RPMI8226 (cell line): ENCODE data around the gene APOOL.
"Not testable (repeated sequence)": the region's sequence is repeated elsewhere in the genome, so short reads cannot be mapped to it uniquely, and the experiment has no call there.

Experiments
- DNase-seq: peaks from one replicate; pipeline ENCODE4 v3.0.0-alpha.2; 2015

Gene APOOL

DNA sequence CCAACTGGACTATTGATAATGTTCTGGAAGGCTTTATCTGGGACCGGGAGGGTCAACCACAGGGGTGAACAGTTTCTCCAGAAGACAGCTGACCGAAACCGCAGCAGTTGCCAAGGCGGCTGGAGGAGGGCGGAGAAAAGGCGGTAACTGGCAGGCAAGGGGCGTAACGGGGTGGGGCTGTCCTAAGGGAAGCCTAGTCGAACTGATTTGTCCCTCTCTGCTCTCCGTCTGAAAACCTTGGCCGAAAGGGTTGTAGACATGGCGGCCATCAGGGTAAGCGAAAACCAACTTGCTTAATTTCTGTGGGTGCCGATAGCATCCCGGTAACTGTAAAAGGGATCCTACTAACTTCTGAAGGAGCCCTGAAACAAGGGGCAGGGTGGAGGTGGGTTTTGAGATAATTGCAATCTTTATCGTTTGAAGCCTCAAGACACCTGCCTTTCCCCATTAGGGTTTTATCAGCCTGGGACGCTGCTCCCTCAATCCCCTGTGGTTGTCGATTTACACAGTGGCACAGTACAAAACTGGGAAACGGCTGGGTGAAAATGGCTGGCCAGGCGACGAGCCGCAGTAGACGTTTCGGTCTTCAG is at the start of gene APOOL:
APOOL (plus strand) TSS at position 223 of the 590 bp plus-strand sequence; CDS start at position 259, 36 bp downstream.
- peak; percentile 90 for DNase-seq

GRCh38 chrX:84956304-84956703 is 47.4 kb upstream of the APOOL start:
- DNase-seq, result no peak

- DNase-seq, result no peak
These were observed 28.9 kb upstream of the APOOL start for GRCh38 chrX:84974803-84975202.

- DNase-seq, result not testable (repeated sequence)
These were observed 11.9 kb upstream of the APOOL start for GRCh38 chrX:84991739-84992138.

DNA sequence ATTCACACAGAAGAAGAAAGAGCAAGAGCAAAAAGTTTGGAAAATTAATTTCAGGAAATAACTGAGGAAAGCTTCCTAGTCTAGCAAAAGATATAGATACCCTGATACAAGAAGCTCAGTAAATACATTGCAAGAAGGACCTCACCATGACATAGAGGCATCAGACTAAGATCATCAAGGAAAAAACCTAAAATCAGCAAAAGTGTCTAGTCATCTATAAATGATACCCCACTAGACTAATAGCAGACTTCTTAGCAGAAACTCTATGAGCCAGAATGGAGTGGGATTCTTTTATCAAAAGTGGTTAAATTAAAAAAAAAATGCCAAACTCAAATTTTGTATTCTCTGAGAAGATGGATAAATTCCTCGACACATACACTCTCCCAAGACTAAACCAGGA is 10.5 kb upstream of the APOOL start:
- DNase-seq, result no peak

DNA sequence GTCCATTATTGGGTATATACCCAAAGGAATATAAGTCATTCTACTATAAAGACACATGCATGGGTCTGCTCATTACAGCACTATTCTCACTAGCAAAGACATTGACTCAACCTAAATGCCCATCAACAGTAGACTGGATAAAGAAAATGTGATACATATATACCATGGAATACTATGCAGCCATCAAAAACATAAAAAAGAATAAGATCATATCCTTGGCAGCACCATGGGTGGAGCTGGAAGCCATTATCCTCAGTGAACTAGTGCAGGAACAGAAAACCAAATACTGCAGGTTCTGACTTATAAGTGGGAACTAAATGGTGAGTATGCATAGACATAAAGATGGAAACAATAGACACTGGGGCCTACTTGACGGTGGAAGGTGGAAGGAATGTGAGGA is 2.3 kb upstream of the APOOL start:
- no peak for DNase-seq

- no peak for DNase-seq
These were observed 578 bp downstream of the APOOL start for GRCh38 chrX:85004255-85004654.

DNA sequence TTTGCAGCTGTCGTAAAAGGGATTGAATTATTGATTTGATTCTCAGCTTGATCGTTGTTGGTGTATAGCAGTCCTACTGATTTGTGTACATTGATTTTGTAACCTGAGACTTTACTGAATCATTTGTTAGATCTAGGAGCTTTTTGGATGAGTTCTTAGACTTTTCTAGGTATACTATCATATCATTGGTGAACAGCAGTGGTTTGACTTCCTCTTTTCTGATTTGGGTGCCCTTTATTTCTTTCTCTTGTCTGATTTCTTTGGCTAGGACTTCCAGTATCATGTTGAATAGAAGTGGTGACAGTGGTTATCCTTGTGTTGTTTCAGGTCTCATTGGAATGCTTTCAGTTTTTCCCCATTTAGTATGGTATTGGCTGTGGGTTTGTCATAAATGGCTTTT is 8.4 kb downstream of the APOOL start:
- DNase-seq, result no peak

DNA sequence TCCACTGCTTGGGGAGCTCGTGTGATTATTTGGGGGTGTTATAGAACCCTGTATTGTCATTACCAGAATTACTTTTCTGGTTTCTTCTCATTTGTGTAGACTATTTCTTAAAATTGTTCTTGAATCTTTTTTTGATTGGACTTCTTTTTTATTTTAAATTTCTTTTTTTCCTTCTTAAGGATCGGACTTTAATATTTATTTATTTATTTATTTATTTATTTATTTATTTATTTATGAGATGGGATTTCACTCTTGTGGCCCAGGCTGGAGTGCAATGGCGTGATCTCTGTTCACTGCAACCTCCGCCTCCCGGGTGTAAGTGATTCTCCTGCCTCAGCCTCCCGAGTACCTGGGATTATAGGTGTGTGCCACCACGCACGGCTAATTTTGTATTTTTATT is 11.7 kb downstream of the APOOL start:
- DNase-seq, result not testable (repeated sequence)

DNA sequence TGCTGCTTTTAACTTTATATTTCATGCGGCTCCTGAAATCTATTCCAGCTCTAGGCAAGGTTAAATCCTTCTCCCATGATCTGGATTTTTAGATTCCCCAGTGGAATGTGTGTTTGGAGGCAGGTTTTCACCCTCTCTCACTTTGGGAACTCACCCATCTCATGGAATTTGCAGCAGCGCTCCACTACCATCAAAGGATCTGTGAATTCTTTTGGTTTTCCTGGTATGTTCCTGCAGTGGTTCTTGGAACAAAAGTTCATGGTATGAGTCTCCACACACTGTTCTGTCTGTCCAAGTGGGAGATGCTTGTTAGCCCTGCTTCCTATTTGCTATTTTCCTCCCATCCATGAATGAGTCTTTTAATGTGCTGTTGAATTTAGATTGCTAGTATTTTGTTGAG is 14.0 kb downstream of the APOOL start:
- DNase-seq, result no peak

- DNase-seq, result no peak
These were observed 14.8 kb downstream of the APOOL start for GRCh38 chrX:85018471-85018870.

DNA sequence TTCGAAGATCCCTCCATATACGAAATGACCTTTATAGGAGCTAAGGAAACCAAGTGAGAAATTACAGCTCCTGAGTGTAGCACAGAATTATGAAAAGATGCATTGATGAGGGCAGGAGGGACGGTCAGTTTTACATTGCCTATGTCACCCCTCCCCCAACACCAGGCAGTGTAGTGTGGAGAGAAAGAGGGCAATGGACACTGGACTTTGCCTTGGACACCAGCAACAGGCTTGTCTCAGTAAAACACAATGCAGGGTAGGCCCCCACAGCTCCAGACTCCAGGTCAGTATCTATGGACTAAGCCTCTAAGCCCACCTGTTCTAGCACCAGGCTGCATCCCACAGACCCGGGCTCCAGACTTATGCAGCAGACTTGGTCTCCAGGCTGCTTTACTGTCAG is 16.5 kb downstream of the APOOL start:
- no peak for DNase-seq

DNA sequence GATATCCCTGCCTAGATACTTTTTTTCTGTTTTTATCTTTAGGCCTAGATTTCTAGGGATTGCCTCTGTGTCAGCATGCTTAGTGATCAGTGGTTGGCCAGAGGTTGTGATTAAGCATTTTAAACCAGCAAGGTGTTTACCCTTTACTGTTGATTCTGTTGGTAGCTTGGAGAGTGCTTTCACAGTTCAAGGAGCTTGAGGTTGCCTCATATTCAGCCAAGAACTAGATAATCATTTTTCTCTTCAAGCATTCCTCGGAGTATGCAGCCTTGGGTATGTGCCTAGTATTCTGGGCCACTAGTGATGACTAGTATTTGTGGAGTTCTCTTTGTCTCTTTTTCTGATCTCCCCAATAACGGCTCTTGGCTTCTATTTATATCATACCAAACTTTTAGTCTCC is 20.4 kb downstream of the APOOL start:
- no peak for DNase-seq

DNA sequence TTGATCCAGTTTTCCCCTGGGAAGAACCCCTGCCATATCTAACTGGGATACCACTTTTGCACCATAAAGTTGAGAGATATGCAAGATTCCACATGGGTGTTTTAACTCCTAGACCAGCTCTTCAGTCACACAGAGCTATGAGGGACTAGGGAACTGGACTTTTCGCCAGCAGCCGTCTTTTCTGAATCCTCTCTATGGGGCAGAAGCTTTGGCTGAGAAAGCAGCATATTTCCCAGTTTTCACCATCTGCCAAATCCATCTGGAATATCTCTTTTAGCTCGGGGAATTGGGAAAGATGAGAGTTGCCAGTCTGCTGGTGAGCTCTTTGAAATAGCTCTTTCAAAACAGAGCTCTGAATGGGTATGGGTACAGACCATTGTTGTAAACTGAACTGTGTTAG is 20.9 kb downstream of the APOOL start:
- no peak for DNase-seq

- DNase-seq, result no peak
These were observed 22.5 kb downstream of the APOOL start for GRCh38 chrX:85026170-85026569.

DNA sequence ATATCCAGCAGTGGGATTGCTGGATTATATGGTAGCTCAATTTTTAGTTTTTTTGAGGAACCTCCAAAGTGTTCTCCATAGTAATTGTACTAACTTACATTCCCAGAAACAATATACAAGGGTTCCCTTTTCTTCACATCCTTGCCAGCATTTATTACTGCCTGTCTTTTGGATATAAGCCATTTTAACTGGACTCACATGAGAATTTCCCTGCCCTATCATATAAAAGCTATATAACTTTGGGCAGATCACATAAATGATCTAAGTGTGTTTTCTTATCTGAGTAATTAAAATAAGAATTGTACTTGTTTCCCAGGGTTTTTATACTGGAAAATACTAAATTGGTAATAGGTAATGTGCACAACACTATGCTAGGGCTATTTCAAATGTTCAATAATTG is 25.4 kb downstream of the APOOL start:
- no peak for DNase-seq

DNA sequence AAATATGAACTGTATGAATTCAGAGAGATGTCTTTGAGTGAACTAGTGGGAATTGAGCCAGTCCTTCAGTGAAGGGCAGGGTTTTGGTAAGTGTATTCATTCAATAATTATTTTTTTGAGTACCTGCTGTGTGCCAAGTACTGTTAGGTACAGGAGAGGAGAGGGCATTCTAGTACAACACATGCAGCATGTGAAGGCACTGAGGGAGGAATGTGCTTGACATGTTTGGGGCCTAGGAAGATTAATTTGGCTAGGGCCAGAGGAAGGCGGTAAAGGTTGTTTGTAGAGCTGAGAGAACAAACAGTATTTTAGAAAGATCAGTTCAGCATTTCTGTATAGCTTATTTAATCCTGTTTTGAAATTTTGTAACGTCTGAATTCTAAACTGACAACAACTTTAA is 27.8 kb downstream of the APOOL start:
- no peak for DNase-seq

- no peak for DNase-seq
These were observed 33.4 kb downstream of the APOOL start for GRCh38 chrX:85037114-85037513.

- DNase-seq, result no peak
These were observed 48.0 kb downstream of the APOOL start for GRCh38 chrX:85051627-85052026.

GRCh38 chrX:85052205-85052604 is 48.5 kb downstream of the APOOL start:
- no peak for DNase-seq

DNA sequence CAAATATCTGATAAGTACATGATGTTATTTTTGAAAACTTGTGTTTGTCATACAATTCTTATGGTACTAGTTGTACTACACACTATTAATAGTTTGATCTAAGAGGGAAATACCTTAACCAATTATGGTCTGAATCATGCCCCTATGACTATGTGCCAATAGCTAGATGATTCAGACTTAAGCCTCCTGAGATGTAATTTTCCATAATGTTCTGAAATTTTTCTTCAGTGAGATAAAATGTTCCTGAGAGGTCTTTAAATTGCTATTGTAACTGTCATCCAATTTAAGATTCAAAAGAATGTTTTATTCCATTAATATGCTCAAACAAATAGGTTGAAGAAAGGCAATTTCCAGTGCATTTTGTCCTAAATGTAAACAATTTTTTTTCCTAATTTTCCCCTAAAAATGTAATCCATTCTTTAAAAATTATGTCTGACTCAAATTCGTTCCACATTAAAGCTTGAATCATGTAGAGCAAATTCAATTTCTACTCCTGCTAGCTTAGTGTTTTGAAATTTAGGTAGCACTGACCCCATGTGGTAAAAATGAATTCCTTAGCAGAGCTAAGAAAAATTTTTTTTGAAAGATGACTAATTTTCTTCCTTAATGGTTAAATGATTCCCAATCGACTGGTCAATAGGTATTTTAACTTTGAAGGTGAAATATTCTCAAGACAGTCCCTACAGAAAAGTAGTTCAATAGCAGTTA is 49.1 kb downstream of the APOOL start:
- no peak for DNase-seq

- no peak for DNase-seq
These were observed 62.0 kb downstream of the APOOL start for GRCh38 chrX:85065512-85066198.

- DNase-seq, result not testable (repeated sequence)
These were observed 73.6 kb downstream of the APOOL start for GRCh38 chrX:85077247-85077646.

- DNase-seq, result peak; percentile 22
These were observed 81.2 kb downstream of the APOOL start for GRCh38 chrX:85084770-85085393.
